ENCODE measurements around the gene MPND. TPM values are rescaled to one million over a fixed set of nuclear protein-coding genes. Genes with fewer than 3 reads are reported as not detected.
A peak's percentile ranks its signal among the peaks of the same experiment; 100 is the strongest.

The MPND gene
- total and polyA plus RNA-seq, 8 donors: 19.9 to 31.3 (median 25.8) TPM

- no peak for TF ChIP-seq CTCF (IDR thresholded peaks at IDR 0.05)
- H3K36me3 ChIP-seq: peaks cover 0 to 52% of the 10 kb centered on the region in 2 donors
- ATAC-seq (peak; percentile 33), DNase-seq (peak in 2 of 4 donors; percentile 4 to 57)
- no peaks in the 10 kb centered on the region for H3K9me3 ChIP-seq
- H3K4me3 ChIP-seq: no peak overlapping the region
- peaks cover 53 to 87% of the 10 kb centered on the region in 2 donors for H3K4me1 ChIP-seq
- intact Hi-C loops (cut with DNase I): no loop called here
- peak overlapping the region; percentile 77 to 83 for H3K27ac ChIP-seq
- H3K27me3 ChIP-seq: no peaks in the 10 kb centered on the region
Measured at GRCh38 chr19:4391701-4392483, 48.5 kb downstream of the MPND start.

- intact Hi-C loops (cut with DNase I): no loop called here
- Histone ChIP-seq H3K9me3 (no peaks in the 10 kb centered on the region), H3K4me3 (no peak overlapping the region), H3K36me3 (peaks cover 0 to 41% of the 10 kb centered on the region in 2 donors), H3K27me3 (no peaks in the 10 kb centered on the region), H3K4me1 (peaks cover 44 to 94% of the 10 kb centered on the region in 2 donors), H3K27ac (peak overlapping the region in 1 of 2 donors; percentile 34)
- ATAC-seq (no peak), DNase-seq (peak in 1 of 4 donors; percentile 15)
- TF ChIP-seq CTCF (IDR thresholded peaks at IDR 0.05): no peak
Measured at GRCh38 chr19:4393947-4394590, 50.7 kb downstream of the MPND start.

DNA sequence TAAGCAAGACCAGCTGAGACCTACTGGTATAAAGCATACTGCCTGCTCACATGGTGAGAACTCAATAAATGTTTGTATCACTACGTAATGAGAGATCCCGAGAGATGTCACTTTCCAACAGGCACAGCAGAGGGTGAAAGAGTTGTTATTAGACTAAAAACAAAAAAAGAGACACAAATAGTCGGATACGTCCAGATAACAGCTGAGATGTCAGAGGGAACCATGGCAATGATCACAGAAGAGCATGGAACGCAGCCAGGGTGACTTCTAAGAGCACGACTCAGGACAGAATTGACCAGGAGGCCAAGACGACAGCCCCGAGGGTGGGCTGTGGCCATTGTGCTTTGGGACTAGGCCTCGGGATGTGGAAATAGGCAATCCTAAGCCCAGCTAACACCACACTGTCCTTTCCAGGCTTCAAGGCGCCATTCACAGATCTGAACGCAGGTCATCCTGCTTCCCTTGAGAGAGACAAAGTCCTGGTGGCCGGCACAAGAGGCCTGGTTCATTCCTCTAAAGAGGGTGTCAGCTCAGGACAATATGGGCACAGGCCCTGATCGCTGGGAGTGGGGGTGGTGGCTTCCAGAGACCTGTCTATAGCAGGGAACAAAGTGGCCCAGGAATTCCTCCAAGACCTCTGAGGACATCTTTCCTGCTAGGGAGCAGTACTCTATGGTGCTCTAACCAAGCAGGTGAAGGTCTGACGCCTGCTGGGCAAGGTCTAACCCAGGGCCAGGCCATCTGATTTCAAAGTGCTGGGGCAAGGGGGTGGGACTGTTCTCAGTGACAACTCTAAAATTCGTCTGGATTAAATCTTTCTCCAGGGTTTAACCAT lies 53.8 kb downstream of the MPND start:
- ATAC-seq (no peak), DNase-seq (peak in 1 of 4 donors; percentile 48)
- Histone ChIP-seq H3K4me1 (peaks cover 18 to 84% of the 10 kb centered on the region in 2 donors), H3K4me3 (no peak overlapping the region), H3K27me3 (no peaks in the 10 kb centered on the region), H3K36me3 (peaks cover 0 to 32% of the 10 kb centered on the region in 2 donors), H3K9me3 (no peaks in the 10 kb centered on the region), H3K27ac (peak overlapping the region in 1 of 2 donors; percentile 7)
- intact Hi-C loops (cut with DNase I): no loop called here
- no peak for TF ChIP-seq CTCF (IDR thresholded peaks at IDR 0.05)

GRCh38 chr19:4399812-4400134 lies 56.4 kb downstream of the MPND start:
- no peak for TF ChIP-seq CTCF (IDR thresholded peaks at IDR 0.05)
- peaks cover 14 to 71% of the 10 kb centered on the region in 2 donors for H3K4me1 ChIP-seq
- peaks cover 0 to 25% of the 10 kb centered on the region in 2 donors for H3K36me3 ChIP-seq
- peak overlapping the region; percentile 93 to 99 for H3K27ac ChIP-seq
- peak overlapping the region; percentile 97 to 98 for H3K4me3 ChIP-seq
- intact Hi-C loops (cut with DNase I): no loop called here
- no peaks in the 10 kb centered on the region for H3K9me3 ChIP-seq
- ATAC-seq (peak; percentile 38), DNase-seq (no peak)
- no peaks in the 10 kb centered on the region for H3K27me3 ChIP-seq

Data from left lung (tissue), 10 donors.